Lower lobe of right lung (tissue), 2 donors: ENCODE results near the gene APOA5. TPM values are rescaled to one million over a fixed set of nuclear protein-coding genes. Genes with fewer than 3 reads are reported as not detected.

Experiments
- ATAC-seq, 2 donors: fragments of 200-7000 bp; cut with Tn5 transposase; one replicate each; pipeline ENCODE4 v1.9.1; 2020 to 2022; ENCODE audit warnings: mild to moderate bottlenecking in 2 of 2, moderate library complexity in 2 of 2
- DNase-seq: peaks from one replicate; pipeline ENCODE4 v3.0.0-alpha.2; 2020
- H3K27ac ChIP-seq: fragments of 200-600 bp; one replicate; pipeline ENCODE4 v1.8.0; 2022
- H3K27me3 ChIP-seq: fragments of 200-600 bp; one replicate; pipeline ENCODE4 v1.8.0; 2022; ENCODE audit warnings: low read depth
- H3K36me3 ChIP-seq: fragments of 200-600 bp; one replicate; pipeline ENCODE4 v1.8.0; 2022; ENCODE audit warnings: mild to moderate bottlenecking
- H3K4me1 ChIP-seq: fragments of 200-600 bp; one replicate; pipeline ENCODE4 v1.8.0; 2022
- H3K4me3 ChIP-seq: fragments of 200-600 bp; one replicate; pipeline ENCODE4 v1.8.0; 2022; ENCODE audit warnings: mild to moderate bottlenecking
- H3K9me3 ChIP-seq: fragments of 200-600 bp; one replicate; pipeline ENCODE4 v1.8.0; 2022
- CTCF ChIP-seq: fragments of 200-600 bp; IDR thresholded peaks from one replicate; pipeline ENCODE4 v1.8.0; 2022; ENCODE audit warnings: antibody characterized with exemption, mild to moderate bottlenecking
- intact Hi-C: fragments of 100-400 bp; cut with DNase I; formaldehyde crosslinking; loops from one replicate; pipeline ENCODE4 v1.11.0; 2022
- total RNA-seq: library from RNA; stranded (reverse); fragmentation: NEBNext Ultra II Directional; extraction: Animal tissue kit (Norgen Biotek cat#: 25700); gene quantifications from one replicate; pipeline ENCODE4 v1.2.1, GENCODE V29; 2021
- donor health status: DM: no; HTN: yes; CAD: no; lungs with severe emphysema.

APOA5 gene
- total RNA-seq, 1 donor from 2014 or later: 0.41 TPM

GRCh38 chr11:116828632-116829524 lies 37.2 kb upstream of the APOA5 start:
- H3K36me3 ChIP-seq: no peaks in the 10 kb centered on the region
- H3K27me3 ChIP-seq: no peaks in the 10 kb centered on the region
- ATAC-seq (no peak), DNase-seq (no peak)
- no peak for TF ChIP-seq CTCF
- no peaks in the 10 kb centered on the region for H3K9me3 ChIP-seq
- no peak overlapping the region for H3K27ac ChIP-seq
- intact Hi-C loops: no loop called here
- H3K4me3 ChIP-seq: no peak overlapping the region
- H3K4me1 ChIP-seq: no peaks in the 10 kb centered on the region

DNA sequence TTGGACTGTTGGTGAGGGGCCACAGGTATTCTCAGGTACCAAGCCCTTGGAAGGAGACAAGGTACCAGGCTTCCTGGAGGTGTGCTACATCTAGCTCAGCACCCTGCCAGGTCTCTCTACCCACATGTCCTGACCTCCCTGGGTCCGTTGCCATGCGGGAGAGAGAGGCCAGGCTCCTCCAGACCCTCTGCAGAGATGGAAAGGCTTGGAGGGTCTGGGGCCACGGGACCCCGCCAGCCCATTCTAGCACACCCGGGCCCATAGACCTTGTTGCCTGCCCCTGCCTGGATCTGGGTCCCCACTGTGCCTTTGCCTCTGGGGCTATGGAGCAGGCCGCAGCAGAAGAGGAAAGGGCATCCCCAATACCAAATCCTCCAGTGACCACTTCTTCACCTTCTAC lies 35.8 kb upstream of the APOA5 start:
- no peak for ATAC-seq
- intact Hi-C loops: no loop called here
- Histone ChIP-seq H3K4me1 (no peaks in the 10 kb centered on the region), H3K9me3 (no peaks in the 10 kb centered on the region), H3K4me3 (no peak overlapping the region), H3K27ac (no peak overlapping the region), H3K36me3 (no peaks in the 10 kb centered on the region), H3K27me3 (no peaks in the 10 kb centered on the region)
- TF ChIP-seq CTCF: no peak
- no peak for DNase-seq

DNA sequence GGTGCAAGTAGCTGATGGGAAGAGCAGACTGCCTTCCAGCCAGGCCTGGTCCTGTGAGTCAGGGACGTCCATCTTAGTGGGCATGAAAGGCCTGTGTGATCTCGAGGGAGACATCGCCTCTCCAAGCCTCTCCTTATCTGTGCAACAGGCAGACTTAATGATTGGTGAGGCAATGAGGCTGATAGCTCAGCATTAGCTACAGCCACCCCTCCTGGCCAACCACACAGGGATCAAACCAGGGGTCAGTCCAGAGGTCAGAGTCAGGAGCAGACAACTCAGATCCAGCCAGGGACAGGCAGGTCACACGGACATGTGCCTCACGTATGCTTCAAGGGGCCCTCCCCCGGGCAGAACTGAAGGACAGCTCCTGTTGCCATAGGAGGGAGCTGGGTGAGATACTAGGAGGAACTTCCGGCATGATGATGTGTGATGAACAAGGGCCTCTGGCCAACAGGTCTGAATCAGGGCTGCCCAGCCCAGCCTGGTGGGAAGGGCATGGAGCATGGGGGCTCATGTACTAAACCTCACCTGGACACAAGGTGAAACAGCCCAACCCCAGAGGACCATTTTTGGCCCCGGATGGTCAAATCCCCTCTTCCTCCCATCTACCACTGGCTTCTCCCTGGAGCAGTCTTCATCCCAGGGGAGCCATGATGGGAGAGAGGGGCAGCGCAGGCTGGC lies 35.2 kb upstream of the APOA5 start:
- ATAC-seq (no peak), DNase-seq (no peak)
- no peak for TF ChIP-seq CTCF
- no peak overlapping the region for H3K4me3 ChIP-seq
- no peaks in the 10 kb centered on the region for H3K9me3 ChIP-seq
- H3K27ac ChIP-seq: no peak overlapping the region
- intact Hi-C loops: no loop called here
- no peaks in the 10 kb centered on the region for H3K27me3 ChIP-seq
- no peaks in the 10 kb centered on the region for H3K4me1 ChIP-seq
- H3K36me3 ChIP-seq: no peaks in the 10 kb centered on the region

DNA sequence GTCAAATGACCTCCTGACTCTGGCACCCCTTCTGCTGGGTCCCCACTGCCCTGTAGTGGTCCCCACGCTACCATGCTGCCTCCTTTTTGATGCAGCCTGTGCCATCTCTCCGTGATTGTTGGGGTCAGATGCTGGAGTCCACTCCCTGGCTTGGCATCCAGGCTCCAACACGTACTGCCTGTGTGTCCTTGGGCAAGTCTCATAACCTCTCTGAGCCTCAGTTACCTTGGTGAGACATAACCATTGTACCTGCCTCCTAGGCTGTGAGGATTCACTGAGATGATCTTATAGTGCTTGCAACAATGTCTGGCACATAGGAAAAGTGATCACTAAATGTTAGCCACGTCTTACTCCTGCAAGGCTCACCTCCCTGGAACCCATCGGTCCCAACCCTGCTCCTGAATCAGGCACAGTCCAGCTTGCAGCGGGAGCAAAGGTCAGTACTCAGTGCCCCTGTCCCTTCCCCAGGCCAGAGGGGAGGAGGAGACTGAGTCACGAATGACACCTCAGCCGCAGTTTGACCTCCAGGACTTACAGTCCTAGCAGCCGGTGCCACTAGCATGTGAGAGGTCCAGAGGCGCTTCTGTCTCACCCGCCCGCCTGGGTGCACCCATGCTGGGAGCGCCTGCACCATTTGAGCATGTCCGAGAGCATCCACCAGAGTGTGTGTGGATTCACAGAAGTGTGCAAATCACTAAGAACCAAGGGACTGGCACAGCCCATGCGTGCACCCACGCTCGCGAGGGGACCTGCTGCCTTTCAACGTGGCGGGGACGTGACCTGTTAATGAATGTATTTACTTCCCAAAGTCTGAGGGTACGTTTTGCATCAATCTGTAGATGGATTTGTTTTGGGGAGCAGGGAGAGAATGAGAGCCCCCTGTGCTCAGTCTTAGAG lies 34.4 kb upstream of the APOA5 start:
- intact Hi-C loops: no loop called here
- no peak for TF ChIP-seq CTCF
- no peaks in the 10 kb centered on the region for H3K9me3 ChIP-seq
- no peaks in the 10 kb centered on the region for H3K27me3 ChIP-seq
- no peaks in the 10 kb centered on the region for H3K4me1 ChIP-seq
- DNase-seq: no peak
- no peak for ATAC-seq
- H3K27ac ChIP-seq: no peak overlapping the region
- no peaks in the 10 kb centered on the region for H3K36me3 ChIP-seq
- no peak overlapping the region for H3K4me3 ChIP-seq

GRCh38 chr11:116825434-116825833 lies 33.8 kb upstream of the APOA5 start:
- no peak for DNase-seq
- H3K4me3 ChIP-seq: no peak overlapping the region
- no peaks in the 10 kb centered on the region for H3K4me1 ChIP-seq
- H3K36me3 ChIP-seq: no peaks in the 10 kb centered on the region
- H3K9me3 ChIP-seq: no peaks in the 10 kb centered on the region
- ATAC-seq: no peak
- H3K27me3 ChIP-seq: no peaks in the 10 kb centered on the region
- TF ChIP-seq CTCF: no peak
- intact Hi-C loops: no loop called here
- H3K27ac ChIP-seq: no peak overlapping the region
